GM04504 (cell line): Measurements from ENCODE around the gene HAUS1.
A peak's percentile ranks its signal among the peaks of the same experiment; 100 is the strongest.
"Not testable (repeated sequence)": the region's sequence is repeated elsewhere in the genome, so short reads cannot be mapped to it uniquely, and the experiment has no call there.

Experiments
- DNase-seq: peaks from one replicate; pipeline ENCODE4 v3.0.0-alpha.2; 2012; ENCODE audit warnings: low read depth

The HAUS1 gene

GRCh38 chr18:46156843-46157242 is 52.7 kb downstream of the HAUS1 start:
- no peak for DNase-seq

- no peak for DNase-seq
These were observed 54.3 kb downstream of the HAUS1 start for GRCh38 chr18:46158499-46158898.

- DNase-seq, result no peak
These were observed 56.0 kb downstream of the HAUS1 start for GRCh38 chr18:46160050-46160798.

GRCh38 chr18:46160840-46161239 is 56.7 kb downstream of the HAUS1 start:
- not testable (repeated sequence) for DNase-seq

- DNase-seq, result no peak
These were observed 57.7 kb downstream of the HAUS1 start for GRCh38 chr18:46161703-46162396.

- DNase-seq, result no peak
These were observed 58.9 kb downstream of the HAUS1 start for GRCh38 chr18:46163091-46163490.

- no peak for DNase-seq
These were observed 59.8 kb downstream of the HAUS1 start for GRCh38 chr18:46163941-46164499.

GRCh38 chr18:46164502-46164901 is 60.3 kb downstream of the HAUS1 start:
- not testable (repeated sequence) for DNase-seq

- no peak for DNase-seq
These were observed 60.7 kb downstream of the HAUS1 start for GRCh38 chr18:46164920-46165319.

GRCh38 chr18:46166261-46166970 is 62.2 kb downstream of the HAUS1 start:
- no peak for DNase-seq

- no peak for DNase-seq
These were observed 63.8 kb downstream of the HAUS1 start for GRCh38 chr18:46167971-46168370.

GRCh38 chr18:46169464-46169941 is 65.3 kb downstream of the HAUS1 start:
- DNase-seq, result peak; percentile 43

GRCh38 chr18:46171331-46171730 is 67.1 kb downstream of the HAUS1 start:
- no peak for DNase-seq

- DNase-seq, result peak; percentile 79
These were observed 69.5 kb downstream of the HAUS1 start for GRCh38 chr18:46173393-46174341.

- no peak for DNase-seq
These were observed 70.3 kb downstream of the HAUS1 start for GRCh38 chr18:46174342-46175041.

GRCh38 chr18:46176001-46176400 is 71.8 kb downstream of the HAUS1 start:
- no peak for DNase-seq
